Stimulated activated memory B cell treated with anti-CD40 and anti-IgM and Interleukin-4, amounts not matched to agents 10 μg/mL and 1 μg/mL and 100 μg/mL, for 72 hours (primary cell): ENCODE data around the gene LRRC63.
A peak's percentile ranks its signal among the peaks of the same experiment; 100 is the strongest.

ENCODE experiments used
- ATAC-seq: fragments of 150-1000 bp; cut with Tn5 transposase; 2 replicates; pipeline ENCODE4 v1.10.0; 2021
- H3K27ac Mint-ChIP-seq: one replicate; pipeline ENCODE4 v1.8.0; 2022; ENCODE audit warnings: mild to moderate bottlenecking, mixed read lengths
- H3K27me3 Mint-ChIP-seq: one replicate; pipeline ENCODE4 v1.8.0; 2022; ENCODE audit warnings: mixed read lengths
- H3K36me3 Mint-ChIP-seq: one replicate; pipeline ENCODE4 v1.8.0; 2022; ENCODE audit warnings: mixed read lengths
- H3K4me1 Mint-ChIP-seq: one replicate; pipeline ENCODE4 v1.8.0; 2022; ENCODE audit warnings: mixed read lengths
- H3K4me3 Mint-ChIP-seq: one replicate; pipeline ENCODE4 v1.8.0; 2022; ENCODE audit warnings: mild to moderate bottlenecking, moderate library complexity, mixed read lengths
- H3K9me3 Mint-ChIP-seq: one replicate; pipeline ENCODE4 v1.8.0; 2022; ENCODE audit warnings: mixed read lengths

LRRC63 gene

GRCh38 chr13:46173656-46174055 lies 38.1 kb upstream of the LRRC63 start:
- H3K9me3 Mint-ChIP-seq, result no peaks in the 10 kb centered on the region
- peaks cover 84% of the 10 kb centered on the region for H3K36me3 Mint-ChIP-seq
- peak; percentile 83 for ATAC-seq
- peak overlapping the region; percentile 82 for H3K4me3 Mint-ChIP-seq
- peaks cover 96% of the 10 kb centered on the region for H3K4me1 Mint-ChIP-seq
- peak overlapping the region; percentile 92 for H3K27ac Mint-ChIP-seq
- no peaks in the 10 kb centered on the region for H3K27me3 Mint-ChIP-seq

GRCh38 chr13:46176756-46177155 lies 35.0 kb upstream of the LRRC63 start:
- Mint-ChIP-seq H3K27me3 (no peaks in the 10 kb centered on the region), H3K4me1 (peaks cover 71% of the 10 kb centered on the region), H3K27ac (peak overlapping the region; percentile 92), H3K4me3 (peak overlapping the region; percentile 98), H3K36me3 (peaks cover 79% of the 10 kb centered on the region), H3K9me3 (no peaks in the 10 kb centered on the region)
- peak; percentile 74 for ATAC-seq

- ATAC-seq, result no peak
- Mint-ChIP-seq H3K27ac (peak overlapping the region; percentile 92), H3K36me3 (peaks cover 65% of the 10 kb centered on the region), H3K4me1 (peaks cover 68% of the 10 kb centered on the region), H3K27me3 (no peaks in the 10 kb centered on the region), H3K4me3 (peak overlapping the region; percentile 98), H3K9me3 (no peaks in the 10 kb centered on the region)
Measured at GRCh38 chr13:46178143-46178542, 33.6 kb upstream of the LRRC63 start.

- Mint-ChIP-seq H3K4me3 (peak overlapping the region; percentile 98), H3K36me3 (peaks cover 58% of the 10 kb centered on the region), H3K9me3 (no peaks in the 10 kb centered on the region), H3K27me3 (no peaks in the 10 kb centered on the region), H3K27ac (peak overlapping the region; percentile 94), H3K4me1 (peaks cover 68% of the 10 kb centered on the region)
- no peak for ATAC-seq
Measured at GRCh38 chr13:46178821-46179220, 32.9 kb upstream of the LRRC63 start.

- peak overlapping the region; percentile 98 for H3K4me3 Mint-ChIP-seq
- H3K4me1 Mint-ChIP-seq, result peaks cover 69% of the 10 kb centered on the region
- no peaks in the 10 kb centered on the region for H3K9me3 Mint-ChIP-seq
- ATAC-seq, result peak; percentile 42
- peaks cover 54% of the 10 kb centered on the region for H3K36me3 Mint-ChIP-seq
- peak overlapping the region; percentile 94 for H3K27ac Mint-ChIP-seq
- no peaks in the 10 kb centered on the region for H3K27me3 Mint-ChIP-seq
Measured at GRCh38 chr13:46179491-46179908, 32.2 kb upstream of the LRRC63 start.

- ATAC-seq, result no peak
- Mint-ChIP-seq H3K27me3 (no peaks in the 10 kb centered on the region), H3K9me3 (no peaks in the 10 kb centered on the region), H3K27ac (peak overlapping the region; percentile 94), H3K4me3 (peak overlapping the region; percentile 98), H3K4me1 (peaks cover 69% of the 10 kb centered on the region), H3K36me3 (peaks cover 47% of the 10 kb centered on the region)
Measured at GRCh38 chr13:46179969-46180763, 31.6 kb upstream of the LRRC63 start.

GRCh38 chr13:46181377-46181839 lies 30.3 kb upstream of the LRRC63 start:
- H3K27me3 Mint-ChIP-seq, result no peaks in the 10 kb centered on the region
- H3K9me3 Mint-ChIP-seq, result no peaks in the 10 kb centered on the region
- peaks cover 62% of the 10 kb centered on the region for H3K4me1 Mint-ChIP-seq
- no peak for ATAC-seq
- H3K36me3 Mint-ChIP-seq, result peaks cover 37% of the 10 kb centered on the region
- peak overlapping the region; percentile 94 for H3K27ac Mint-ChIP-seq
- H3K4me3 Mint-ChIP-seq, result peak overlapping the region; percentile 98

GRCh38 chr13:46181840-46182490 lies 29.8 kb upstream of the LRRC63 start, which contains the start of gene LCP1:
Gene LCP1 (minus strand): TSS chr13:46182177. CDS start chr13:46159662, 22,515 bp downstream.
- ATAC-seq, result peak; percentile 88
- Mint-ChIP-seq H3K36me3 (peaks cover 32% of the 10 kb centered on the region), H3K27me3 (no peaks in the 10 kb centered on the region), H3K4me3 (peak within 1 kb of the TSS; percentile 98), H3K9me3 (no peaks in the 10 kb centered on the region), H3K27ac (peak within 1 kb of the TSS; percentile 94), H3K4me1 (peaks cover 56% of the 10 kb centered on the region)

GRCh38 chr13:46182491-46182877 lies 29.2 kb upstream of the LRRC63 start:
- no peaks in the 10 kb centered on the region for H3K9me3 Mint-ChIP-seq
- peaks cover 27% of the 10 kb centered on the region for H3K36me3 Mint-ChIP-seq
- H3K4me3 Mint-ChIP-seq, result peak overlapping the region; percentile 98
- ATAC-seq, result peak; percentile 6
- H3K4me1 Mint-ChIP-seq, result peaks cover 55% of the 10 kb centered on the region
- H3K27me3 Mint-ChIP-seq, result no peaks in the 10 kb centered on the region
- H3K27ac Mint-ChIP-seq, result peak overlapping the region; percentile 94

- peaks cover 19% of the 10 kb centered on the region for H3K36me3 Mint-ChIP-seq
- ATAC-seq, result peak; percentile 61
- H3K4me1 Mint-ChIP-seq, result peaks cover 53% of the 10 kb centered on the region
- peak overlapping the region; percentile 94 for H3K27ac Mint-ChIP-seq
- H3K4me3 Mint-ChIP-seq, result peak overlapping the region; percentile 98
- no peaks in the 10 kb centered on the region for H3K9me3 Mint-ChIP-seq
- no peaks in the 10 kb centered on the region for H3K27me3 Mint-ChIP-seq
Measured at GRCh38 chr13:46183018-46183946, 28.4 kb upstream of the LRRC63 start.

GRCh38 chr13:46184277-46184699 lies 27.4 kb upstream of the LRRC63 start:
- peaks cover 13% of the 10 kb centered on the region for H3K36me3 Mint-ChIP-seq
- H3K9me3 Mint-ChIP-seq, result no peaks in the 10 kb centered on the region
- peak; percentile 69 for ATAC-seq
- H3K4me3 Mint-ChIP-seq, result peak overlapping the region; percentile 98
- H3K4me1 Mint-ChIP-seq, result peaks cover 53% of the 10 kb centered on the region
- no peaks in the 10 kb centered on the region for H3K27me3 Mint-ChIP-seq
- H3K27ac Mint-ChIP-seq, result peak overlapping the region; percentile 94

- Mint-ChIP-seq H3K4me1 (peaks cover 50% of the 10 kb centered on the region), H3K27me3 (no peaks in the 10 kb centered on the region), H3K36me3 (no peaks in the 10 kb centered on the region), H3K9me3 (no peaks in the 10 kb centered on the region), H3K27ac (peak overlapping the region; percentile 94), H3K4me3 (no peak overlapping the region)
- ATAC-seq, result no peak
Measured at GRCh38 chr13:46185634-46186033, 26.1 kb upstream of the LRRC63 start.

- Mint-ChIP-seq H3K4me3 (no peak overlapping the region), H3K4me1 (peaks cover 13% of the 10 kb centered on the region), H3K27me3 (no peaks in the 10 kb centered on the region), H3K9me3 (no peaks in the 10 kb centered on the region), H3K27ac (no peak overlapping the region), H3K36me3 (no peaks in the 10 kb centered on the region)
- no peak for ATAC-seq
Measured at GRCh38 chr13:46192412-46192811, 19.3 kb upstream of the LRRC63 start.

- no peaks in the 10 kb centered on the region for H3K36me3 Mint-ChIP-seq
- no peak for ATAC-seq
- no peaks in the 10 kb centered on the region for H3K4me1 Mint-ChIP-seq
- H3K27me3 Mint-ChIP-seq, result no peaks in the 10 kb centered on the region
- no peak overlapping the region for H3K4me3 Mint-ChIP-seq
- H3K27ac Mint-ChIP-seq, result no peak overlapping the region
- no peaks in the 10 kb centered on the region for H3K9me3 Mint-ChIP-seq
Measured at GRCh38 chr13:46195016-46195415, 16.7 kb upstream of the LRRC63 start.
